IMR-90 (cell line): Measurements from ENCODE around the gene HOXB6. TPM values are rescaled to one million over a fixed set of nuclear protein-coding genes. Genes with fewer than 3 reads are reported as not detected.

Source experiments
- USF2 ChIP-seq: fragments of 150-350 bp; IDR thresholded peaks from 2 replicates; pipeline ENCODE4 v1.6.1; 2017; ENCODE audit warnings: mild to moderate bottlenecking, antibody characterized with exemption, low read length, low read depth
- polyA plus RNA-seq, 3 experiments: library from polyadenylated mRNA; depleted of rRNA; stranded (reverse); fragments of >200 nt; gene quantifications; 2 replicates each; pipeline ENCODE4 v1.2.3, GENCODE V29; 2012; ENCODE audit warnings: low replicate concordance in 1 of 3
- total RNA-seq: library from RNA; depleted of rRNA; stranded (reverse); fragments of >200 nt; gene quantifications from 2 replicates; pipeline ENCODE4 v1.2.3, GENCODE V29; 2012

Gene HOXB6
- total and polyA plus RNA-seq, 2 of the 4 experiments (the other 2 are of a cell fraction), result 11.1 to 42.2 TPM

GRCh38 chr17:48559840-48560817 is 44.7 kb downstream of the HOXB6 start (continued):
- no peak for TF ChIP-seq USF2
